ENCODE data around the gene ITPRID1. TPM values are rescaled to one million over a fixed set of nuclear protein-coding genes. Genes with fewer than 3 reads are reported as not detected.

ITPRID1 gene
- total and polyA plus RNA-seq, 2 of the 8 experiments (the other 6 are each of a cell fraction or from before 2014, with no cell fraction given): 0.09 to 0.47 TPM

GRCh38 chr7:31508823-31509222 is 5.1 kb upstream of the ITPRID1 start:
- ChIA-PET CTCF (ENCODE audit: partially characterized antibody) (interaction anchor here (1.2 kb wide), 1 partner anchor 20 kb away, joined by 3 read pairs; no protein-coding TSS in a partner anchor), POLR2A (ENCODE audit: partially characterized antibody) (no interaction called here)
- Histone ChIP-seq H3K9ac (replicated peaks in 1 of 4; ENCODE audit: extremely low read depth in 1 of 4, low read depth in 3 of 4, low read length in 3 of 4) (no peak overlapping the region), H4K8ac (ENCODE audit: extremely low read depth, insufficient read depth, low read length) (no peak overlapping the region), H2BK120ac (replicated peaks; ENCODE audit: low read depth, low read length) (no peak overlapping the region), H3K23me2 (ENCODE audit: low read depth, low read length) (no peaks in the 10 kb centered on the region), H3K4ac (replicated peaks; ENCODE audit: insufficient read length, low read depth, low read length) (no peak overlapping the region), H3K4me1 (replicated peaks in 1 of 4; ENCODE audit: control insufficient read depth in 3 of 4, insufficient read depth in 4 of 4, low read length in 3 of 4) (no peaks in the 10 kb centered on the region), H4K5ac (ENCODE audit: insufficient read length, low read depth, low read length) (no peak overlapping the region), H2BK20ac (ENCODE audit: low read length) (no peak overlapping the region), H2BK5ac (ENCODE audit: low read depth, low read length) (no peak overlapping the region), H3K27ac (ENCODE audit: low read depth, low read length) (no peak overlapping the region), H3K18ac (ENCODE audit: extremely low read depth, low read length) (no peak overlapping the region), H2AFZ (ENCODE audit: low read length) (no peak overlapping the region), H3K79me2 (ENCODE audit: control insufficient read depth in 1 of 2, insufficient read depth in 2 of 2, low read length in 2 of 2) (no peaks in the 10 kb centered on the region), H3K27me3 (replicated peaks in 1 of 4; ENCODE audit: control insufficient read depth in 3 of 4, extremely low read depth in 1 of 4, insufficient read depth in 3 of 4, low read length in 3 of 4) (peaks cover 0 to 1% (median 0%) of the 10 kb centered on the region in 4 experiments; a peak in 1 of 7 replicates), H3K56ac (replicated peaks; ENCODE audit: insufficient read length, low read depth, low read length) (no peak overlapping the region), H3K36me3 (ENCODE audit: control insufficient read depth in 2 of 4, insufficient read depth in 4 of 4, low read length in 3 of 4) (no peaks in the 10 kb centered on the region), H2BK12ac (ENCODE audit: low read depth, low read length) (no peak overlapping the region), H4K20me1 (replicated peaks in 1 of 2; ENCODE audit: control insufficient read depth in 1 of 2, insufficient read depth in 2 of 2, low read length in 2 of 2) (no peaks in the 10 kb centered on the region), H3K4me3 (ENCODE audit: extremely low read depth in 1 of 4, insufficient read depth in 2 of 4, low read depth in 3 of 4, low read length in 4 of 4) (no peak overlapping the region), H3K9me3 (ENCODE audit: insufficient read depth in 2 of 2, low read depth in 1 of 2, low read length in 1 of 2) (peaks cover 5 to 10% of the 10 kb centered on the region in 2 experiments; a peak in 3 of 4 replicates), H3K79me1 (ENCODE audit: low read depth, low read length) (no peaks in the 10 kb centered on the region; the same call in 1 of the 2 replicates), H3K23ac (ENCODE audit: insufficient read length) (no peak overlapping the region), H2AK5ac (ENCODE audit: low read depth, low read length) (no peak overlapping the region), H3K14ac (ENCODE audit: insufficient read length) (no peak overlapping the region), H2BK15ac (ENCODE audit: low read length) (no peak overlapping the region), H4K91ac (replicated peaks; ENCODE audit: insufficient read length, low read length) (no peak overlapping the region), H3K4me2 (ENCODE audit: insufficient read depth in 1 of 2, low read depth in 2 of 2, low read length in 2 of 2) (no peak overlapping the region)
- WGBS, 2 experiments (ENCODE audit: extremely low coverage in 1 of 2, insufficient coverage in 1 of 2, insufficient read length in 1 of 2, insufficient replicate concordance in 2 of 2, low coverage in 1 of 2, low lambda C conversion rate in 2 of 2, missing lambda C conversion rate in 1 of 2): 90% methylated on average over 5 of the region's 5 CpGs; no CpG with 5 or more reads in 1 of the 2 experiments
- FAIRE-seq (no peak), DNase-seq (ENCODE audit: low read depth in 1 of 2, low spot score in 2 of 2) (no peak)
- TF ChIP-seq E2F6 (IDR thresholded peaks at IDR 0.05) (no peak), KDM1A (IDR thresholded peaks at IDR 0.05; ENCODE audit: borderline replicate concordance, low read length) (no peak), POLR2AphosphoS5 (IDR thresholded peaks at IDR 0.05; ENCODE audit: low read depth, low read length) (no peak), KDM5A (IDR thresholded peaks at IDR 0.05; ENCODE audit: low read length) (no peak), CTCF (IDR thresholded peaks at IDR 0.05; ENCODE audit: control extremely low read depth in 1 of 3, insufficient read depth in 1 of 3, low read depth in 1 of 3, low read length in 3 of 3) (no peak), GTF2F1 (IDR thresholded peaks at IDR 0.05; ENCODE audit: borderline replicate concordance, low read depth, low read length) (no peak), CREB1 (IDR thresholded peaks at IDR 0.05) (no peak), SIX5 (IDR thresholded peaks at IDR 0.05; ENCODE audit: low read depth, low read length) (no peak), CEBPB (IDR thresholded peaks at IDR 0.05; ENCODE audit: low read depth, low read length) (no peak)
